Measurements from ENCODE around the gene OR51E2.

DNA sequence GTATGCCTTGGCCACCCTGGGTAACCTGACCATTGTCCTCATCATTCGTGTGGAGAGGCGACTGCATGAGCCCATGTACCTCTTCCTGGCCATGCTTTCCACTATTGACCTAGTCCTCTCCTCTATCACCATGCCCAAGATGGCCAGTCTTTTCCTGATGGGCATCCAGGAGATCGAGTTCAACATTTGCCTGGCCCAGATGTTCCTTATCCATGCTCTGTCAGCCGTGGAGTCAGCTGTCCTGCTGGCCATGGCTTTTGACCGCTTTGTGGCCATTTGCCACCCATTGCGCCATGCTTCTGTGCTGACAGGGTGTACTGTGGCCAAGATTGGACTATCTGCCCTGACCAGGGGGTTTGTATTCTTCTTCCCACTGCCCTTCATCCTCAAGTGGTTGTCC is 57.7 kb downstream of the OR51E2 start:
- TF ChIP-seq, protein P1, sequence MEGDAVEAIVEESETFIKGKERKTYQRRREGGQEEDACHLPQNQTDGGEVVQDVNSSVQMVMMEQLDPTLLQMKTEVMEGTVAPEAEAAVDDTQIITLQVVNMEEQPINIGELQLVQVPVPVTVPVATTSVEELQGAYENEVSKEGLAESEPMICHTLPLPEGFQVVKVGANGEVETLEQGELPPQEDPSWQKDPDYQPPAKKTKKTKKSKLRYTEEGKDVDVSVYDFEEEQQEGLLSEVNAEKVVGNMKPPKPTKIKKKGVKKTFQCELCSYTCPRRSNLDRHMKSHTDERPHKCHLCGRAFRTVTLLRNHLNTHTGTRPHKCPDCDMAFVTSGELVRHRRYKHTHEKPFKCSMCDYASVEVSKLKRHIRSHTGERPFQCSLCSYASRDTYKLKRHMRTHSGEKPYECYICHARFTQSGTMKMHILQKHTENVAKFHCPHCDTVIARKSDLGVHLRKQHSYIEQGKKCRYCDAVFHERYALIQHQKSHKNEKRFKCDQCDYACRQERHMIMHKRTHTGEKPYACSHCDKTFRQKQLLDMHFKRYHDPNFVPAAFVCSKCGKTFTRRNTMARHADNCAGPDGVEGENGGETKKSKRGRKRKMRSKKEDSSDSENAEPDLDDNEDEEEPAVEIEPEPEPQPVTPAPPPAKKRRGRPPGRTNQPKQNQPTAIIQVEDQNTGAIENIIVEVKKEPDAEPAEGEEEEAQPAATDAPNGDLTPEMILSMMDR (conservative IDR thresholded peaks at IDR 0.05 in 1 of 2, IDR thresholded peaks at IDR 0.05 in 1 of 2; ENCODE audit: extremely low read depth in 1 of 2, insufficient read depth in 1 of 2, low read depth in 1 of 2, low read length in 2 of 2): no peak
- TF ChIP-seq EZH2 (IDR thresholded peaks at IDR 0.05; ENCODE audit: borderline replicate concordance, low read length): no peak
